ENCODE data around the gene MCEMP1.

The MCEMP1 gene

DNA sequence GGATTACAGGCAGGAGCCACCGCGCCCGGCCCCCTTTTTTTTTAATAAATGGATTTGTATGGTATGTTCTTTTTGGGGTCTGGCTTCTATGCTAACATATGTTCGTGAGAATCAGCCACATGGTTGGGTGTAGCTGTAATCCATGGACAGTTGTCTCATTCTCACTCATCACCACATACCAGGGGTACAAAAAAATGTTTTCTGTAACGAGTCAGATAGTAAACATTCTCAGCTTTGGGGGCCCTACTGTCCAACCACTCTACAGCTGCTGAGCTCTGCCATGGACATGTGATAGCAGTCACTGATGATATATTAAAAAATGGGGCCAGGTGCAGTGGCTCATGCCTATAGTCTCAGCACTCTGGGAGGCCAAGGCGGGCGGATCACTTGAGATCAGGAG, 13.2 kb upstream of the MCEMP1 start:
- DNase-seq (ENCODE audit: low read depth, low spot score), result no peak
- H3K4me3 ChIP-seq (ENCODE audit: low read length), result no peak overlapping the region

DNA sequence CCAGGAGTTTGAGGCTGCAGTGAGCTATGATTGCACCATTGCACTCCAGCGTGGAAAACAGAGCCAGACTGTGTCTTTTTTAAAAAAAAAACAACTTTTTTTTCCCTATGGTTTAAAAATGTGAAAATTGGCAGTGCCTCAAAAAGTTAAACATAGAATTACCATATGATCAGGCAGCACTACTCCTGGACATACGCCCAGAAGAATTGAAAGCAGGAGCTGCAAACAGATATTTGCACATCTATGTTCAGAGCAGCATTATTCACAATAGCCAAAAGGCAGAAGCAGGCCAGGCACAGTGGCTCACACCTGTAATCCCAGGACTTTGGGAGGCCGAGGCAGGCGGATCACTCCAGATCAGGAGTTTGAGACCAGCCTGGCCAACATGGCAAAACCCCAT, 11.8 kb upstream of the MCEMP1 start:
- DNase-seq (ENCODE audit: low read depth, low spot score), result no peak
- H3K4me3 ChIP-seq (ENCODE audit: low read length), result no peak overlapping the region

DNA sequence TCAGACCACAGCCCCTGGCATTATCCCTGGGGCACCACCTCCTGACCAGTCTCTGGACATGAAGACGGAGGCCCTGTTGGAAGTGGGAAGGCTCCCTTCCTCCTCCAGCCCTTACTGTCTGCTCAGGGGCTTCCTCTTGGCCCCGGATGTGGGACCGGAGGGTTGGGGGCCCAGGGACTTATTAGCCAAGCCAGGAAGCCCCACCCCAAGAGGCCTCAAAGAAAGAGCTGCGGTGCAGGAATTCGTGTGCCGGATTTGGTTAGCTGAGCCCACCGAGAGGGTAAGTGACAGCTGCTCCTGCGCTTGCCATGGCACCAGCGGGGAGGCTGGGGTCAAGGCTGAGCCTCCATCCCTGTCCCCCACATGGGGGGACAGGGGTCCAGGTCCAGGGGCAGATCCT, 8.0 kb upstream of the MCEMP1 start, which contains the start of gene RETN:
TSS of gene RETN (plus strand) at position 208 of the 400 bp plus-strand sequence. CDS start 278 bp downstream, outside the sequence.
- H3K4me3 ChIP-seq (ENCODE audit: low read length), result peak within 1 kb of the TSS; percentile 24; the same call in 1 of the 2 replicates
- DNase-seq (ENCODE audit: low read depth, low spot score), result peak; percentile 76

DNA sequence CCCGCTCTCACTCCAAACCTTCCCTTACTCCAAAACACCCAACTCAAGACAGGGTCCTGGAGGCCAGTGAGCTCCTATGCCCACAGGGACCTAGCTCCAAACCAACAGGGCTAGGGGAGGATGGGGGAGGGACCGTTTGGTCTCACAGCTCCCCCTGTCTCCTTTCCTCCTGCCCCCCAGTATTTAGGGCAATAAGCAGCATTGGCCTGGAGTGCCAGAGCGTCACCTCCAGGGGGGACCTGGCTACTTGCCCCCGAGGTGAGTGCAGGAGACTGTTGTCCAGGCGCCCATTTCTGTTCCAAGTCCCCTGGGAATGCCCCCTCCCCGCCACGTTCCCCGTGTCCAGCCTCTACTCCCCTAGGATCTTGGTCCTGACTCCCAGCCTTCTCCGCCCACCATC, 7.2 kb upstream of the MCEMP1 start:
- no peak overlapping the region for H3K4me3 ChIP-seq (ENCODE audit: low read length)
- no peak for DNase-seq (ENCODE audit: low read depth, low spot score)

DNA sequence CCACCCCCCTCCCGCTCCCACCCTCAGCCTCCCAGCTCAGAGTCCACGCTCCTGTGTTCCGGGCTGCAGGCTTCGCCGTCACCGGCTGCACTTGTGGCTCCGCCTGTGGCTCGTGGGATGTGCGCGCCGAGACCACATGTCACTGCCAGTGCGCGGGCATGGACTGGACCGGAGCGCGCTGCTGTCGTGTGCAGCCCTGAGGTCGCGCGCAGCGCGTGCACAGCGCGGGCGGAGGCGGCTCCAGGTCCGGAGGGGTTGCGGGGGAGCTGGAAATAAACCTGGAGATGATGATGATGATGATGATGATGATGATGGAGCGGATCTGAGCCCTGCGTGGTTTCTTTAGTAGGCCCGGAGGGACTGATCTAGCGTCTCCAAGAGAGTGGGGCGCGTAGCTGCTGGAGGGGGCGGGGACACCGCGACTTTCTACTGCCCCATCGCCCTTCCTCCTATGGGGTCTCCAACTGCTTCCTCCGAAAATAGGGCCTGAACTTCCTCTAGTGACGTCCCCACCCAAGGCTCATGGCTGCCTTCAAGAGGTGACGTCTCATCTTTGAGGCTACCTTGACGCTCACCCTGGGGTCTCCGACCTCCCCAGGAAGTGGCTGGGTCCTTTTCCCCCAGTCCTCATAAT, 6.6 kb upstream of the MCEMP1 start:
- DNase-seq (ENCODE audit: low read depth, low spot score), result no peak
- H3K4me3 ChIP-seq (ENCODE audit: low read length), result no peak overlapping the region

DNA sequence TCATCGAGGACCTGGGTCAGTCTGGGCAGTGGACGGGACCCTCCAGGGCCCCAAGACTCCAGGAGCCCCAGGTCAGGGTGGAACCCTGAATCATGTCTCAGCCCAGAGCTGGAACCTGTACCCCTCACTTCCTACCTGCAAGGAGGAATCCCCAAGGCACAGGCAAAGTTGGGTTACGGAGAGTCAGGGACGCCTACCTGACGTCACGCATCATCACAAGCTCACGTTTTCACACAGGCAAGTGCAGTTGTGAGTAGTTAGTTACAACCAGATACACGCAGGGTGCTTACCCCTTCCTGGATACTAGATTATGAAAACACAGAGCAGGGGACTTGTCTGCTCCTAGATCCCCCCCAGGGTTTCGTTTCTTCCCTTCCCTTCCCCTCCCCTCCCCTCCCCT, 6.1 kb upstream of the MCEMP1 start:
- no peak for DNase-seq (ENCODE audit: low read depth, low spot score)
- no peak overlapping the region for H3K4me3 ChIP-seq (ENCODE audit: low read length)

DNA sequence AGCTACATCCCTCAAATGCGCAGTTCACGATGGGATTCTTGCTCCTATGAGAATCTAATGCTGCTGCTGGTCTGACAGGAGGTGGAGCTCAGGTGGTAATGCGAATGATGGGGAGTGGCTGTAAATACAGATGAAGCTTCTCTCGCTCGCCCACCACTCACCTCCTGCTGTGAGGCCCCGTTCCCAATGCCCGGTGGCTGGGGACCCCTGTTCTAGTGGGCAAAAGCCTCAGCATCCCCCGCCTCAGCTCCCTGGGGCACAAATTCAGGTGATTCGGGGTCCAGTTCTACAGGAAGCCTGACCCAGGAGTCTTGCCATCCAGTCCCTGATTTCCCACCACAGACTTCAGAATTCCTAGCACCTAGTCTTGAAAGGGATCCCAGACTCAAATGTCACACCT, 4.4 kb upstream of the MCEMP1 start:
- no peak for DNase-seq (ENCODE audit: low read depth, low spot score)
- H3K4me3 ChIP-seq (ENCODE audit: low read length), result no peak overlapping the region

DNA sequence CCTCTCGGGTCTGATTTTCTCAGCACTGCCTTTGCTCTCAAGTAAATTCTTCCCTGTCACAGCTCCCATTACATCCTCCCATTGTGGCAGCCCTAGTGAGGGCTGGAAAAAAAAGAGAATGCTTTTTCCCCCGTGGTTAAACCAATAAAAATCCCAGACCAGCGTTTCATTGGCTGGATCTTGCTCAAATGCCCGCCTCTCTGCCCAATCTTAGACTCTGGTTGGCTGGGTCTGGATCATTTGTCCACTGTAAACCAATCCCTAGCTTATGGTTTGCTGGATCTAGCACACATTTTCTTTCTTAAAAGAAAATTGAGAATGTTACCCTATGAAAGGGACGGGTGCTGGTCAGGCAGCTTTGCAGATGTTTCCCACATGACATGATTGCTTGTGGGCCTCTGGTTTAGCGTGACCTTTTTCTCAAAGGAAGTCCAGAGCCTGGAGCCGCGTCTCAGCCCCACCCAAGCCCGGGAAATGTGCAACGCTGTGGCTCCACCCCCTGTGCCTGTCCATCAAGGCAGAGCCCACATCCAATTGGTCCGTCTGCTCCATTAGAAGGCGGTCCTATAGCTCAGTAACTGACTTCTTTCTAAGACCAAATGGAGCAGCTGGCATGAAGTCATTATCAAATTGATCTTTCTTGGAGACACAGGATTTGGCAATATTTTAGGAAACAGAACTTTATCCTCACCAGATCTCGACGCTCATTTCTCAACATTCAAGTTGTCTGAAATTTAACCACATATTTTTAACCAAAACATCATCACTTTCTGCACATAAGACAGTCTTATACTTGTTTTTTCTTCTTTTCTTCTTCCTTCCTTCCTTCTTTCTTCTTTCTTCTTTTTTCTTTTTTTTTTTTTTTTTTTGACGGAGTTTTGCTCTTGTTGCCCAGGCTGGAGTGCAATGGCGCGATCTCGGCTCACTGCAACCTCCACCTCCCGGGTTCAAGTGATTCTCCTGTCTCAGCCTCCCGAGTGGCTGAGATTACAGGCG, 2.6 kb upstream of the MCEMP1 start:
- H3K4me3 ChIP-seq (ENCODE audit: low read length), result peak overlapping the region; percentile 42
- DNase-seq (ENCODE audit: low read depth, low spot score), result peak; percentile 88

DNA sequence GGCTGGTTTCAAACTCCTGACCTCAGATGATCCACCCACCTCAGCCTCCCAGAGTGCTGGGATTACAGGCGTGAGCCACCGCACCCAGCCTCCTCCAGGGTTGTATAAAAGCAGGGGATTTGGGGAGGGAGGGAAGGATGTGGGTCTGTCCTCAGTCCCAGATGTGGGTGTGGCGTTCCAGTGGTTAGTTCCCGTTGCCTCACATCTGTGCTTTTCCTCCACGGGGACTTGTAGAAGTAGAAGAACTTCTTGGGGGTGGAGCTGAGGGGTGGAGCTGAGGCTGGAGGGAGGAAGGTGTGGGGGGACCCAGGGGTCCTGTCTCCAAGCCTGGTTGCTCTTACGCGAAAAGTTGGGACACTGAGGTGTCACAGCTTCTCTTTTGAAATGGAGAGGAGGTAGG, 514 bp upstream of the MCEMP1 start:
- peak overlapping the region; percentile 36 for H3K4me3 ChIP-seq (ENCODE audit: low read length)
- DNase-seq (ENCODE audit: low read depth, low spot score), result peak; percentile 73

DNA sequence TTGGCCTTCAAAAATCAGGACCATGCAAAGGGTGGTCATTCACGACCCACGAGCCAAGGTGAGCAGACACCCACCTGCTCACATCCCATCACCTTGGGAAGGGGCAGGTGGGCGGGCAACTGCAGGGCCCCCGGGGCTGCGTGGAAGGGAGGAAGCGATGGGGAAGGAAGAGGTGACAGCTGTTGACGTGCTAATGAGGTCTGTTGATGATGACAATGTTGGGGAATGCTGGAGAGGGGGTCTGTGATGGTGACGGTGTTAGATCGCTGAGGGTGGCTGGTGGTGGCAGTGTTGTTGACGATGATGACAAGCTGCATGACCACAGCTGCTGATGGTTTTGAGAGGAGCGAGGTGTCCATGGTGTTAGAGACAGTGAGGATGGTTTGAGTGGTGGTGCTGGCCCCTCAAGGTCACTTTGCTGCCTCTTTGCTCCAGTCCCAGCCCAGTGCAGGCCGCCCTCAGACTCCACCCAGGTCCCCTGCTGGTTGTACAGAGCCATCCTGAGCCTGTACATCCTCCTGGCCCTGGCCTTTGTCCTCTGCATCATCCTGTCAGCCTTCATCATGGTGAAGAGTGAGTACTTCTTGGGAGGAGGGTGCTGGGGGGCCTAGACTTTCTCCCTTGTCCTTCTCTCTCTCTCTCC, 900 bp downstream of the MCEMP1 start:
- H3K4me3 ChIP-seq (ENCODE audit: low read length), result no peak overlapping the region
- DNase-seq (ENCODE audit: low read depth, low spot score), result no peak

DNA sequence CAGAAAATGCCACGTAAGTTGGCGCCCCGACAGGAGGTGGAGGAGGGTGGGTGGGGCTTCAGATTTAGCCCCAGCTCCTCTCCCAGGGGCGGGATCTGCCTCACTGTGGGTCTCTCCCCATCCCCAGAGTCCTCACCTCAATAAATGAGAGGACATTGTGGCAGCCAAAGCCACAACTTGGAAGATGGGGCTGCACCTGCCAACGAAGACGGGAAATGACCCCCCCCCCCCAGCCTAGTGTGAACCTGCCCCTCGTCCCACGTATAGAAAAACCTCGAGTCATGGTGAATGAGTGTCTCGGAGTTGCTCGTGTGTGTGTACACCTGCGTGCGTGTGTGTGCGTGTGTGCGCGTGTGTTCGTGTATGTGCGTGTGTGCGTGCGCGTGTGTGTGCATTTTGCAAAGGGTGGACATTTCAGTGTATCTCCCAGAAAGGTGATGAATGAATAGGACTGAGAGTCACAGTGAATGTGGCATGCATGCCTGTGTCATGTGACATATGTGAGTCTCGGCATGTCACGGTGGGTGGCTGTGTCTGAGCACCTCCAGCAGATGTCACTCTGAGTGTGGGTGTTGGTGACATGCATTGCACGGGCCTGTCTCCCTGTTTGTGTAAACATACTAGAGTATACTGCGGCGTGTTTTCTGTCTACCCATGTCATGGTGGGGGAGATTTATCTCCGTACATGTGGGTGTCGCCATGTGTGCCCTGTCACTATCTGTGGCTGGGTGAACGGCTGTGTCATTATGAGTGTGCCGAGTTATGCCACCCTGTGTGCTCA, 2.3 kb downstream of the MCEMP1 start:
- peak; percentile 75 for DNase-seq (ENCODE audit: low read depth, low spot score)
- peak overlapping the region; percentile 31 for H3K4me3 ChIP-seq (ENCODE audit: low read length)

DNA sequence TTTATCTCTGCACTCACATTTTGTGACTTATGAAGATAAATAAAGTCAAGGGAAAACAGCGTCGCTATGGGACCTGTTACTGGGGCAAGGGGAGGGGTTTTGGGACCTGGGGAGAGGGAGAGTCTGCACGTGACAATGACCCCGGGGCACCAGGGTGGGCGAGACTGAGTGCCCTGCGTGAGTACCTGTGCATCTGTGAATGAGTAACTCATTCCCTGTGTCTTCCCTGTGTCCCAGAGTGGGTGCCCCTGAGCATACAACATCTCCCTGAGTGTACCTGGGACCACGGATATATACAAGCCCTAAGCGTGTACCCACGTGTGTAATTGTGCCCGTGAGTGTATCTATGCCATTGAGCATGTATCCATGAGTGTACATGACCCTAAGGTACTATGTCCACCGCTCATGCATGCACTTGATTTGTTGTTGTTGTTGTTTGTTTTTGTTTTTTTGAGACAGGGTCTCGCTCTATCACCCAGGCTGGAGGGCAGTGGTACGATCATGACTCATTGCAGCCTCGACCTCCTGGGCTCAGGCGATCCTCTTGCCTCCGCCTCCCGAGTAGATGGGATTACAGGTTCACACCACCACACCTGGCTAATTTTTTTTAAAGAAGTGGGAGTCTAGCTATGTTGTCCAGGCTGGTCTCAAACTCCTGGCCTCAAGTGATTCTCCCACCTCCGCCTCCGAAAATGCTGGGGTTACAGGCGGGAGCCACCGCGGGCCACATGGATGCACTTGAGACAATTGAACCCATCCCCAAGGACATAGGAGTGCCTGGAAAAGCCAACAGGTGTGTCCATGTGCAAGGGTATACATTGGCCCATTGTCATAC, 3.1 kb downstream of the MCEMP1 start:
- peak overlapping the region; percentile 87 for H3K4me3 ChIP-seq (ENCODE audit: low read length)
- no peak for DNase-seq (ENCODE audit: low read depth, low spot score)

DNA sequence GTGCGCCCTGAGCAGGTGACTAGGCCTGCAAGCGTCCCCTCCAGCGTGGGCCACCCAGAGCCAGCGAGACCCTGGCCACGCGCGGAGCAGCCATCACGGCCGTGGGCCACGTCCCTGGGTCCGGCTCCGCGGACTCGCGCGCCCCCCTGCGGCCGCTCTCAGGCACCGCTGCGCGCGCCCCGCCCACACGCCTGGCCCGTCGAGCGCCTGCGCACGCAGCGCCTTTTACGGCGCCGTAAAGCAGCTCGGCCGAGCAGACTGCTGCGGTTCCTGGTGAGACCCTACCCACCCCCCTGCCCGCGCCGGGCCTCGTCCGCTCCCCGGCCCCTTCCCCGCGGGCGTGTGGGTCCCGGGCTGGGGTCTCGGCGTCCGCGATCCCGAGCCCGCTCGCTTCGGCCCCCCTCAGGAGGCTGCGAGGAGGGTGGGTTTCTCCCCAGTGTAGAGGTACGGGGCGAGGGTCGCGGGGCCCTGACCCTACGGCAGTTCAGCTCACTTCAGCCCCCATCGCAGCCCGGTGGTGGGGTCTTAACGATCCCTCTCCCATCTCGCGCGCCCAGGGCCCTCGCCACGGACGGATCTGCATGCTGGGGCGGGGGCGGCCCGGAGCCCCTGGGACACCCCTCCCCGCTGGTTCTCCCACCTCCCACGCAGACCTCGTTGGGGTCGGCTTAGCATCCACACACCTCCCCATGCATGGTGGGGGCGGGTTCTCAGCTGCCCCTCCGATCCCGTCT, 3.9 kb downstream of the MCEMP1 start, which contains the start of gene TRAPPC5:
TSS of gene TRAPPC5 (plus strand) at position 228 of the 734 bp plus-strand sequence. CDS start 1,421 bp downstream, outside the sequence.
- peak within 1 kb of the TSS; percentile 87 for H3K4me3 ChIP-seq (ENCODE audit: low read length)
- peak; percentile 78 for DNase-seq (ENCODE audit: low read depth, low spot score)

DNA sequence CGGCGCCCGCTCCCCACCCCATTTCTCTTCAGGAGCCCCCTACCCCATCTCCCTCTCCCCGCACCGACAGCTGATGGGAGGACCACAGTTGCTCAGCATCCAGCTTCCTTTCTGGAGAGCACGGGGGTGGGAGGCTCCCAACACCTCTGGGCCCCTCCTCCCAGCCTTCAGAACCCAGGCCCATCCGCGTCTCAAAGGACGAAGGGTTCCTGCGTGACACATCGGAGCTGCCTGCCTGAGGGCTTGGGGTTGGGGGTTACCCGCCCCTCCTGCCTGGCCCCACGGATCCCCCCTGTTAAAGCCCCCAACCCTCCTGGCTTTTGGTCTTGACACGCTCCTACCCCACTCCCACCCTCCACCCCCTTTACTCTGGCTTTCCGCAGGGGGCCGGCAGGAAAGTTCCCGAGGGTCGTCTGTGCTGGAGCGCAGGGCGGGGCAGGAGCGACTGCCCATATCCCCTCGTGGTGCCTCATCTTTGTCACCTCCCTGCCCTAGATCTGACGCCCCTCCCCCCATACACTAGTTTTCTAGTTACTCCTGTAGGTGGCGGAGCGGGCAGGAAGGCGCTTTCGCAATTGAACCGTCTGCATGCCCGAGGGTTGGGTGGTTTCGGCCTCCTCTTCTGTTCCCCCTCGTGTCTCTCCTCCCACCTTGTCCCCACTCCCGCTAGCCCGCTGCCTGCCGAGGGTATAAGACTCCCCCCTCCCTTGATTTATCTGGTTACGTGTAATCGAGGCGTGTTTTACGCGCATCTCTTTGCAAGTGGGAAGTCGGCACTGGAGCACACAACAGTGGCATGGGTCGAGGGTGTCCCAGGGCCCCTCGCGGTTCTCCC, 4.7 kb downstream of the MCEMP1 start:
- DNase-seq (ENCODE audit: low read depth, low spot score), result peak; percentile 90

DNA sequence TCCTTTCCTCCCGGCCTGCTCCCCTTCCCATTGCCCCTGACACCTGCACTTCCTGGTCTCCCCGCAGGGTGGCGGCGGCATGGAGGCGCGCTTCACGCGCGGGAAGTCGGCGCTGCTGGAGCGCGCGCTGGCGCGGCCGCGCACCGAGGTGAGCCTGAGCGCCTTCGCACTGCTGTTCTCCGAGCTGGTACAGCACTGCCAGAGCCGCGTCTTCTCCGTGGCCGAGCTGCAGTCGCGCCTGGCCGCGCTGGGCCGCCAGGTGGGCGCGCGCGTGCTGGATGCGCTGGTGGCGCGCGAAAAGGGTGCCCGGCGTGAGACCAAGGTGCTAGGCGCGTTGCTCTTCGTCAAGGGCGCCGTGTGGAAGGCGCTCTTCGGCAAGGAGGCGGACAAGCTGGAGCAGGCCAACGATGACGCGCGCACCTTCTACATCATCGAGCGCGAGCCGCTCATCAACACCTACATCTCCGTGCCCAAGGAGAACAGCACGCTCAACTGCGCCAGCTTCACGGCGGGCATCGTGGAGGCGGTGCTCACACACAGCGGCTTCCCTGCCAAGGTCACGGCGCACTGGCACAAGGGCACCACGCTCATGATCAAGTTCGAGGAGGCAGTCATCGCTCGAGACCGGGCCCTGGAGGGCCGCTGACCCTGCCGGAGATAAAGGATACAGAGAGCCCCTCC, 5.4 kb downstream of the MCEMP1 start:
- DNase-seq (ENCODE audit: low read depth, low spot score), result no peak
- H3K4me3 ChIP-seq (ENCODE audit: low read length), result peak overlapping the region; percentile 87

More for the DNA sequence above, 4.7 kb downstream of the MCEMP1 start:
- peak overlapping the region; percentile 87 for H3K4me3 ChIP-seq (ENCODE audit: low read length)
